Measurements from ENCODE around the gene E2F4.

Gene E2F4, protein sequence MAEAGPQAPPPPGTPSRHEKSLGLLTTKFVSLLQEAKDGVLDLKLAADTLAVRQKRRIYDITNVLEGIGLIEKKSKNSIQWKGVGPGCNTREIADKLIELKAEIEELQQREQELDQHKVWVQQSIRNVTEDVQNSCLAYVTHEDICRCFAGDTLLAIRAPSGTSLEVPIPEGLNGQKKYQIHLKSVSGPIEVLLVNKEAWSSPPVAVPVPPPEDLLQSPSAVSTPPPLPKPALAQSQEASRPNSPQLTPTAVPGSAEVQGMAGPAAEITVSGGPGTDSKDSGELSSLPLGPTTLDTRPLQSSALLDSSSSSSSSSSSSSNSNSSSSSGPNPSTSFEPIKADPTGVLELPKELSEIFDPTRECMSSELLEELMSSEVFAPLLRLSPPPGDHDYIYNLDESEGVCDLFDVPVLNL

DNA sequence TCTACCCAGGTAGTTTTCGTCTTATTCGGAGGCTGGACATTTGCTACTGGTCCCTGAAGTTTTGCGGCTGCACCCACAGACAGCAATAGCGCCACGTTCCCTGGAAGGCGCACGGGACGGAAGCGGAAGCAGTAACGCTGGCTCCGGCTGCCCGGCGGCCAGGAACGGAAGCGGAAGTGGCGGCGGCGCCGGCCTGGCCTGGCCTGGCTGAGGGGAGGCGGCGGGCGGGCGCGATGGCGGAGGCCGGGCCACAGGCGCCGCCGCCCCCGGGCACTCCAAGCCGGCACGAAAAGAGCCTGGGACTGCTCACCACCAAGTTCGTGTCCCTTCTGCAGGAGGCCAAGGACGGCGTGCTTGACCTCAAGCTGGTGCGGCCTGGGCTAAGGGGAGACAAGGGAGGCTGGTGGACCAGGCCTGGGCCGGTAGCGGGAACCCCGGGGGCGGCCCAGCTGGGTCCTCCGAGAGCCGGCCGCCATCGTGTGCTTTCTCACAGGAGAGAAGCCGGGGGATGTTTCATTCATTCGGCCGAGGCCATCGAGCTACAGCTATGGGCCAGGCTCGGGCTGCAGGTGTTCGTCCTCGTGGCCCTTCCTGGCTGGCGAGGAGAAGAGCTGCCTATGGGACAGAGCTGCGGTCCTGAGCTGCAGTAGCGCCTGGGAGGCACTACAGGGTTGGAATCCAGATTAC is at the start of gene E2F4:
E2F4 (plus strand) TSS at position 161 of the 687 bp plus-strand sequence; CDS start at position 234, 73 bp downstream.
- Histone ChIP-seq H3K27ac (ENCODE audit: low read depth, low read length) (peak within 1 kb of the TSS; percentile 80), H3K4me1 (ENCODE audit: insufficient read depth, low read length) (peaks cover 26% of the 10 kb centered on the region), H3K27me3 (ENCODE audit: control insufficient read depth in 1 of 2, insufficient read depth in 2 of 2, low read length in 2 of 2) (no peaks in the 10 kb centered on the region), H3K9ac (ENCODE audit: low read length) (peak within 1 kb of the TSS; percentile 79), H3K36me3 (ENCODE audit: insufficient read depth, low read length) (peaks cover 36% of the 10 kb centered on the region), H3K4me3 (ENCODE audit: low read depth in 1 of 2, low read length in 2 of 2) (peak within 1 kb of the TSS; percentile 47 to 91), H3K9me3 (ENCODE audit: low read length) (no peaks in the 10 kb centered on the region)

DNA sequence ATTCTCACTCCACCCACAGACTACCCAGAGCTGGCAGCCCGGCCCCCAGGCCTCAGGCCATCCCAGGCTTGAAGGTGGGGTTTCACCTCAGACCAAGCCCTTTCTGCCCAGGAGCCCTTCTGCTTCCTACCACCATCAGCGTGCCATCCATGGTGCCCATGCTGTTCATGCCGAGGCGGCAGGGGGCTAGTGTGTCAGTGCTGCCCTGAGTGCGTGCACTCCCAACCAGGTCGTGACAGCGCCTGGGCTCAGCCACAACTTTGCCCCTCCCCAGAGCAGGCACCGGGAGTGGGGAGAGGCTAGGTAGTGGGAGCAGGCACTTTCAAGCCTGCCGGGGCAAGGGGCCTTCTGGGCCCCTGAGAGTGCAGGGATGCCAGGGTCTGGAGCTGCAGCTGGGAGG is 49.6 kb upstream of the E2F4 start:
- Histone ChIP-seq H3K4me1 (ENCODE audit: insufficient read depth, low read length) (no peaks in the 10 kb centered on the region), H3K4me3 (ENCODE audit: low read depth in 1 of 2, low read length in 2 of 2) (no peak overlapping the region), H3K9me3 (ENCODE audit: low read length) (no peaks in the 10 kb centered on the region), H3K9ac (ENCODE audit: low read length) (no peak overlapping the region), H3K27me3 (ENCODE audit: control insufficient read depth in 1 of 2, insufficient read depth in 2 of 2, low read length in 2 of 2) (no peaks in the 10 kb centered on the region), H3K27ac (ENCODE audit: low read depth, low read length) (no peak overlapping the region), H3K36me3 (ENCODE audit: insufficient read depth, low read length) (peaks cover 82% of the 10 kb centered on the region)

DNA sequence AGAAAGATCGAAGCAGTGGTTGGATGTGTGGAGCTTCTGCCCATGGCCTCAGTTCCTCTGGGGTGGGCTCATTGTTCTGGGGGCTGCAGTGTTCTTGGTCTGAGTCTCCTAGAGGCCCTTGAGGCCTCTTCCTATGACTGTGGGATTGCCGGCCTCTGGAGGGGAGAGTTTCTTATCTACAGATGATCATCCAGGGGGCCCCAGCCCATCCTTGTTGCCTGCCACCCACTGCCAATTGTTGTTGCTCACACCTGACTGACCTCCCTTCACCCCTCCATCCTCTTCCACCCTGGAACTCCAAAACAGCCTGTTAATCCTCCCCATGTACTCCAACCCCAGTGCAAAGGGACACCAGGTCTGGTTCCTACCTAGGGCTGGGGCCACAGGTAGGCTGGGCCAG is 47.0 kb upstream of the E2F4 start:
- Histone ChIP-seq H3K9ac (ENCODE audit: low read length) (no peak overlapping the region), H3K36me3 (ENCODE audit: insufficient read depth, low read length) (peaks cover 77% of the 10 kb centered on the region), H3K4me3 (ENCODE audit: low read depth in 1 of 2, low read length in 2 of 2) (no peak overlapping the region), H3K4me1 (ENCODE audit: insufficient read depth, low read length) (no peaks in the 10 kb centered on the region), H3K9me3 (ENCODE audit: low read length) (no peaks in the 10 kb centered on the region), H3K27me3 (ENCODE audit: control insufficient read depth in 1 of 2, insufficient read depth in 2 of 2, low read length in 2 of 2) (no peaks in the 10 kb centered on the region), H3K27ac (ENCODE audit: low read depth, low read length) (no peak overlapping the region)

DNA sequence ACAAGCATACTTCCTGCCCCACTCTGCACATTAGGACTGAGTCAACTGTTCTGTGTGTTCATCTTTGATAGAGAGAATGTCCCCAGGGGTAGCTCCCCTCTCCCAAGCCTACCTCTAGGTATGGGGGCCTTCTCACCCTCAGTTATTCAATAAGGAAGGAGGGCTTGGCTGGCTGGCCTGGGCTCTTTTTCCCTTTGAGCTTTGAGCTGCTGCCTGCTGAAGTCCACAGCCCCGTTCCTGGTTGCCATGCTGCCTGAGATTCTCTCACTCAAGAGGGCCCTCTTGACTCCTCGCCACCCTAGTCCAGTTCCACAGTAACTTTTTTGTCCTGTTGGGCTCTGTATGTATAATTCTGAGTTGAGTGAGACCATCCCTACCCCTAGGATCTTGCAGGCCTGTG is 46.2 kb upstream of the E2F4 start:
- Histone ChIP-seq H3K4me3 (ENCODE audit: low read depth in 1 of 2, low read length in 2 of 2) (no peak overlapping the region), H3K36me3 (ENCODE audit: insufficient read depth, low read length) (peaks cover 69% of the 10 kb centered on the region), H3K9ac (ENCODE audit: low read length) (no peak overlapping the region), H3K27ac (ENCODE audit: low read depth, low read length) (no peak overlapping the region), H3K4me1 (ENCODE audit: insufficient read depth, low read length) (no peaks in the 10 kb centered on the region), H3K9me3 (ENCODE audit: low read length) (no peaks in the 10 kb centered on the region), H3K27me3 (ENCODE audit: control insufficient read depth in 1 of 2, insufficient read depth in 2 of 2, low read length in 2 of 2) (no peaks in the 10 kb centered on the region)

DNA sequence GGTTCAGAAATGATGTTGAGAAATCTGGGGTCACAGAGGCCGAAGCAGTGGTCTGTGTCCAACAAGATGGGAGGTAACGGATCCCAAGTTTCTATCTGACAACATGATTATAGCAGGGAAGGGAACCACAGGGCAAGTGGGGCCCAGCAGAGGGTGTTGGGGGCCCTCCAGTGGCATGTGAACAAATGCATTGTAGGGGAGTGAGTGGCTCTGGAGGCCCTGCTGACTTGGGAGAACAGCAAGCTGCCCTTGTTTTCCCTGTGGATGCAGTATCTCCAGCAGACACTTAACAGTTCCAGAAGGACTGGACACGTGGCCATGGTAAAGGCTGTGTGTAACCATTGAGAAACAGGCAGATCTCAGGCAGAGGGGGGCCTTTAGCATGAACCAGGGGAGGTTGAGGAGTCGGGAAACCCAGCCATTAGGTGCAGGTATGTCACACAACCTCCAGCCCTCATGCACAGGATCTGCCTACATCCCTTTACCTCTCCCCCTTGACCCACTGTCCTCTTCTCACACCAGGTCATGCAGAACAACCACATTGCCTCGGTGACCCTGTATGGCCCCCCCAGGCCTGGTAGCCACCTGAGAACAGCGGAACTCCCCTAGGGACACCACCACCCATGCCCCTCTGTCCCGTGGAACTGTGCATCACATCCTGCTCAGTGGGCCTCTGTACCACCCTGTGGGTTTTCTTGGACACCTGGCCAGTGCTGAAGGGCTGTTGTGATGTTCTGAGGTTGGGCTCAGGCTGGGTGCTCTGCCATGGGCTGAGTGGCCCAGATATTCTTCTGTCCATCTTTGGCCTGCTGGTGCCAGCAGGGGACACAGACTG is 45.2 kb upstream of the E2F4 start:
- no peaks in the 10 kb centered on the region for H3K9me3 ChIP-seq (ENCODE audit: low read length)
- H3K27ac ChIP-seq (ENCODE audit: low read depth, low read length) = no peak overlapping the region
- no peak overlapping the region for H3K9ac ChIP-seq (ENCODE audit: low read length)
- no peak overlapping the region for H3K4me3 ChIP-seq (ENCODE audit: low read depth in 1 of 2, low read length in 2 of 2)
- no peaks in the 10 kb centered on the region for H3K27me3 ChIP-seq (ENCODE audit: control insufficient read depth in 1 of 2, insufficient read depth in 2 of 2, low read length in 2 of 2)
- peaks cover 7% of the 10 kb centered on the region for H3K4me1 ChIP-seq (ENCODE audit: insufficient read depth, low read length)
- peaks cover 59% of the 10 kb centered on the region for H3K36me3 ChIP-seq (ENCODE audit: insufficient read depth, low read length)

DNA sequence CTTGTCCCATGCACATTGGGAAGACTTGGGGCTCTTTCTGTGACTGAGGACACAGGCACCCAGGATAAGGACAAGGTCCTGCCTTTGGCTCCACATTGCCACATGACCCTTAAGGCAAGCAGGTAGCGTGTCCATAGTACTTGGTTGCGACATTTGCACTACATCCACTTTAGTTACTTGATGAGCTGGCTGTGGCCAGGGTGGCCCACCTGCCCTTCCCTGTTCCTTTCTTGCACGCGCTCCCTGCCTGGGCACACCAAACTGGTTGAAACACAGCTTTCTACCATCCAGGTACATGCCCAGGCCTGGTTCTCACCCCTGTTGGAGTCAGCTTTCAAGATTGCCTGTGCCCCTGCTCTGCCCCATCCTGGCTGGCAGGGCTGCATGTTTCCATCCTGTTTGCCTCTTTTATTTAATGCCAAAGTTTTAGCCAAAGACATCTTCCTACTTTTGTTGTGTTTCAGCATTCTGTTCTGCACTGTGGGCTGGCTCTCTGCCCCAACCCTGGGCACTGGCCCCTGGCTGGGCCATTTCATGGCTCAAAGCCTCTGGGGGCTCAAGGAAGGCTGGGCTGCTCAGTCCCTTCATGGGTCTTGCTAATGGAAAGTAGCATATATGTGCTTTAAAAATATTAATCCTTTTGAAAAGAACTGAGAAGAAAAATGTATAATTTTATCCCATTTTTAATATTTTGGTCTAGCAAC is 44.4 kb upstream of the E2F4 start:
- no peaks in the 10 kb centered on the region for H3K27me3 ChIP-seq (ENCODE audit: control insufficient read depth in 1 of 2, insufficient read depth in 2 of 2, low read length in 2 of 2)
- H3K27ac ChIP-seq (ENCODE audit: low read depth, low read length) = no peak overlapping the region
- no peak overlapping the region for H3K9ac ChIP-seq (ENCODE audit: low read length)
- H3K36me3 ChIP-seq (ENCODE audit: insufficient read depth, low read length) = peaks cover 53% of the 10 kb centered on the region
- H3K4me3 ChIP-seq (ENCODE audit: low read depth in 1 of 2, low read length in 2 of 2) = no peak overlapping the region
- H3K9me3 ChIP-seq (ENCODE audit: low read length) = no peaks in the 10 kb centered on the region
- H3K4me1 ChIP-seq (ENCODE audit: insufficient read depth, low read length) = peaks cover 8% of the 10 kb centered on the region

DNA sequence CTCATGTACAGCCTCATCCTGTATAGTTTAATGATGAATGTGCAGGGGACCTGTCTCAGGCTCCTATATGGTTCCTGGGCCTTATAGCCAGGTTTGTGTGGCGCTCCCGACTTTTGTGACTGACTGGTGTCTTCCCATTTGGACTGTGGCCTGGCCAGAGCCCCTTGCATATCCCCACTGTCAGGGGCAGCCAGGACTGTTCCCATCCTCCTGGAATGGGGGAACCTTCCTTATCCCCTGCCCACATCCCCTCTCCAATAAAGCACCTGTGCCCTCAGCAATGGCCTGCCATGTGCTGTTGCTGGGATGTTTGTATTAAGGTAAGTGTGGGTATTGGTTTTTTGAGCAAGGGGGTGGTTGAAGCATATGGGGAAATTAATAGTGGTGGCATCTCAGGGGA is 43.7 kb upstream of the E2F4 start:
- H3K9me3 ChIP-seq (ENCODE audit: low read length) = no peaks in the 10 kb centered on the region
- no peak overlapping the region for H3K9ac ChIP-seq (ENCODE audit: low read length)
- no peak overlapping the region for H3K4me3 ChIP-seq (ENCODE audit: low read depth in 1 of 2, low read length in 2 of 2)
- H3K36me3 ChIP-seq (ENCODE audit: insufficient read depth, low read length) = peaks cover 48% of the 10 kb centered on the region
- H3K4me1 ChIP-seq (ENCODE audit: insufficient read depth, low read length) = peaks cover 8% of the 10 kb centered on the region
- no peak overlapping the region for H3K27ac ChIP-seq (ENCODE audit: low read depth, low read length)
- H3K27me3 ChIP-seq (ENCODE audit: control insufficient read depth in 1 of 2, insufficient read depth in 2 of 2, low read length in 2 of 2) = no peaks in the 10 kb centered on the region

DNA sequence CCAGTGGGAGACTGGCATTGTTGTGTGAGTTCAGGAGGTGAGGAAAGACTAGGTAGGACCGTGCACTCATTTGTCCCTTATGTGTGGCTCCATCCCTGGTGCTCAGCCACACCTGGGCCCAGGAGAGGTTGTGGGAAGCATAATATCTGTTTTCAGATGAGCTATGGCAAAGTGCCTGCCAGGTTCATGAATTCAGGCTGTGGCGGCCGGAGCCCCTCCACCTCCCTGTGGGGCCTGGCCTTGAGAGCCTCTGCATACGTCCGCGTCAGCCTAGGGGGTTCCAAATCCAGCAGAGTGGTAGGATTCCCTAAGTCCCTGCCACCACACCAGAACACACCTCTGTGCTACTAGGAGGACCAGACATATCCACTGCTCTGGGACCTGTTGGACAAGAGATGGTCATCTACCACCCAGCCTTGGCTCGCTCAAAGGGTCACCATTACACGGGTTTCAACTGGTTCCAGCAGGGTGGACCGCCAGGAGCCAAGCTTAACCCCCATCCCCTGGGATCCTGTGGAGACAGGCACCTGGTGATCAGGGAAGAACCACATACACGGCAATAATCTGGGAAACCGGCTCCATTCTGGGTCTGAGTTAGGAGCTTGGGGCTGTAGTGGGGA is 43.2 kb upstream of the E2F4 start:
- H3K4me1 ChIP-seq (ENCODE audit: insufficient read depth, low read length) = peaks cover 8% of the 10 kb centered on the region
- no peaks in the 10 kb centered on the region for H3K9me3 ChIP-seq (ENCODE audit: low read length)
- H3K27ac ChIP-seq (ENCODE audit: low read depth, low read length) = no peak overlapping the region
- H3K27me3 ChIP-seq (ENCODE audit: control insufficient read depth in 1 of 2, insufficient read depth in 2 of 2, low read length in 2 of 2) = no peaks in the 10 kb centered on the region
- no peak overlapping the region for H3K4me3 ChIP-seq (ENCODE audit: low read depth in 1 of 2, low read length in 2 of 2)
- no peak overlapping the region for H3K9ac ChIP-seq (ENCODE audit: low read length)
- H3K36me3 ChIP-seq (ENCODE audit: insufficient read depth, low read length) = peaks cover 46% of the 10 kb centered on the region

DNA sequence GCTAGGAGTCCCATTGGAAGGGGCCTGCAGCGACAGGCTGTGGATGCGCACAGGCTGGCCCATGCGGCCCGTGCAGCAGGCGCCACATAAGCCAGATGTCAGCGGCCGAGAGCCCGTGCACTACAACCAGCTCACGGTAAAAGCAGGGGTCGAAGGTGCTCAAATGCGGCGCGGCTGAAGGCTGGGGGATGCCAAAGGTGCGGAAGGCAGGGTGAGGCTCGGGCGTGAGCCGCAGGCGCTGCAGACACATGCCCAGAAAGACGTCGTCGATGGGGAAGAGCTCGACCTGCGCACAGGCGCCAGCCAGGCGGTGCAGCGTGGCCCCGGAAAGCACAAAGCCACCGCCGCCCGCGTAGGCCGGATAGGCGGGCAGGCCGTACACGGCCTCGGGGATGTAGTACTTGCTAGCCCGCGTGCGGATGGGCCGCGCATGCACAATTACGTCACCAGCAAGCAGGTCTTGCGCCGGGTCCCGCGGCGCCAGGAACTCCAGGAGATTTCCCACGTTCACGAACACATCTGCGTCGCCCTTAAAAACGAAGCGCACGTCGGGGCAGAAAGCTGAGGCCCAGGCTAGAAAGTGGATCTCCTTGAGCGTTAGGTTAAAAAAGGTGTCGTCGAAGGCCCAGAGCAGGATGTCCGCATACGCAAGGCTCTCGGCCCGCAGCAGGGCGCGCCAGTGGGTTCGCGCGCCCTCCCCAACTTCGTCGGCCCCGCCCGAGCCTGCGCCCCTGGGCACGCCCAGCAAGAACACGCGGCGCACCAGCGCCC is 42.5 kb upstream of the E2F4 start:
- H3K4me1 ChIP-seq (ENCODE audit: insufficient read depth, low read length) = peaks cover 8% of the 10 kb centered on the region
- no peak overlapping the region for H3K9ac ChIP-seq (ENCODE audit: low read length)
- H3K9me3 ChIP-seq (ENCODE audit: low read length) = no peaks in the 10 kb centered on the region
- H3K4me3 ChIP-seq (ENCODE audit: low read depth in 1 of 2, low read length in 2 of 2) = no peak overlapping the region
- peaks cover 0 to 4% of the 10 kb centered on the region in 2 donors for H3K27me3 ChIP-seq (ENCODE audit: control insufficient read depth in 1 of 2, insufficient read depth in 2 of 2, low read length in 2 of 2)
- peaks cover 40% of the 10 kb centered on the region for H3K36me3 ChIP-seq (ENCODE audit: insufficient read depth, low read length)
- H3K27ac ChIP-seq (ENCODE audit: low read depth, low read length) = no peak overlapping the region

Measured in muscle layer of colon (tissue), 2 donors.